ENCODE results near the gene CELF2. TPM values are rescaled to one million over a fixed set of nuclear protein-coding genes. Genes with fewer than 3 reads are reported as not detected.

Gene CELF2
- total RNA-seq, 4 donors from 2014 or later, result 8.7 to 28.6 (median 22.9) TPM

- 89% methylated on average over 9 of the region's 10 CpGs for WGBS
- Histone ChIP-seq H3K36me3 (peaks cover 55% of the 10 kb centered on the region), H3K27me3 (no peaks in the 10 kb centered on the region), H3K9me3 (no peaks in the 10 kb centered on the region), H3K27ac (no peak overlapping the region), H3K4me3 (no peak overlapping the region), H3K4me1 (no peaks in the 10 kb centered on the region)
- DNase-seq (ENCODE audit: low spot score in 2 of 2), result no peak
- TF ChIP-seq EP300 (IDR thresholded peaks at IDR 0.05) (no peak), POLR2AphosphoS5 (IDR thresholded peaks at IDR 0.05) (no peak), CTCF (IDR thresholded peaks at IDR 0.05) (no peak)
Measured at GRCh38 chr10:11276449-11276990, 258.8 kb downstream of the CELF2 start.

GRCh38 chr10:11279314-11279713 is 261.6 kb downstream of the CELF2 start:
- peaks cover 38% of the 10 kb centered on the region for H3K36me3 ChIP-seq
- no peak for TF ChIP-seq EP300 (IDR thresholded peaks at IDR 0.05)
- TF ChIP-seq POLR2AphosphoS5 (IDR thresholded peaks at IDR 0.05), result no peak
- TF ChIP-seq CTCF (IDR thresholded peaks at IDR 0.05), result no peak
- no peak for TF ChIP-seq POLR2A (IDR thresholded peaks at IDR 0.05)
- H3K4me3 ChIP-seq, result no peak overlapping the region
- no peak for DNase-seq (ENCODE audit: low spot score in 2 of 2)
- 88% methylated on average over 7 of the region's 7 CpGs for WGBS
- H3K27me3 ChIP-seq, result no peaks in the 10 kb centered on the region
- H3K27ac ChIP-seq, result no peak overlapping the region
- H3K9me3 ChIP-seq, result no peaks in the 10 kb centered on the region
- H3K4me1 ChIP-seq, result no peaks in the 10 kb centered on the region

GRCh38 chr10:11280187-11280932 is 262.7 kb downstream of the CELF2 start:
- Histone ChIP-seq H3K4me1 (no peaks in the 10 kb centered on the region), H3K36me3 (peaks cover 28% of the 10 kb centered on the region), H3K27ac (no peak overlapping the region), H3K4me3 (no peak overlapping the region), H3K9me3 (no peaks in the 10 kb centered on the region), H3K27me3 (no peaks in the 10 kb centered on the region)
- 94% methylated on average over 17 of the region's 25 CpGs for WGBS
- DNase-seq (ENCODE audit: low spot score in 2 of 2), result no peak
- TF ChIP-seq EP300 (IDR thresholded peaks at IDR 0.05), result no peak
- no peak for TF ChIP-seq POLR2A (IDR thresholded peaks at IDR 0.05)
- TF ChIP-seq POLR2AphosphoS5 (IDR thresholded peaks at IDR 0.05), result no peak
- no peak for TF ChIP-seq CTCF (IDR thresholded peaks at IDR 0.05)

GRCh38 chr10:11282156-11282555 is 264.5 kb downstream of the CELF2 start:
- DNase-seq (ENCODE audit: low spot score in 2 of 2), result no peak
- 89% methylated on average over 9 of the region's 9 CpGs for WGBS
- no peak overlapping the region for H3K27ac ChIP-seq

More at GRCh38 chr10:11282156-11282555, 264.5 kb downstream of the CELF2 start:
- H3K36me3 ChIP-seq, result peaks cover 25% of the 10 kb centered on the region
- H3K4me3 ChIP-seq, result no peak overlapping the region
- no peaks in the 10 kb centered on the region for H3K27me3 ChIP-seq
- no peak for TF ChIP-seq POLR2A (IDR thresholded peaks at IDR 0.05)
- no peak for TF ChIP-seq CTCF (IDR thresholded peaks at IDR 0.05)
- TF ChIP-seq POLR2AphosphoS5 (IDR thresholded peaks at IDR 0.05), result no peak
- no peak for TF ChIP-seq EP300 (IDR thresholded peaks at IDR 0.05)
- no peaks in the 10 kb centered on the region for H3K9me3 ChIP-seq
- H3K4me1 ChIP-seq, result no peaks in the 10 kb centered on the region

Measured in suprapubic skin (tissue), 4 donors.